22Rv1 (cell line): ENCODE data around the gene FNDC3A.

Experiments
- CTCF ChIP-seq: fragments of 450-650 bp; IDR thresholded peaks from 2 replicates; pipeline ENCODE4 v1.5.1; 2017; ENCODE audit warnings: mild to moderate bottlenecking
- ZFX ChIP-seq: fragments of 450-650 bp; IDR thresholded peaks from 2 replicates; pipeline ENCODE4 v1.6.1; 2017; ENCODE audit warnings: antibody characterized with exemption, borderline replicate concordance

- no peak for TF ChIP-seq CTCF
- no peak for TF ChIP-seq ZFX
Observed at GRCh38 chr13:49110913-49111170, 135.1 kb downstream of the FNDC3A start.
